OCI-LY7 (cell line): ENCODE results near the gene KL.

Experiments used
- EZH2phosphoT487 ChIP-seq: fragments of 200-600 bp; sonication (generic); IDR thresholded peaks from 2 replicates; pipeline ENCODE4 v1.6.1; 2018; ENCODE audit warnings: low read depth, borderline replicate concordance, mild to moderate bottlenecking, mixed run types, antibody characterized with exemption, low read length, moderate library complexity, mixed read lengths
- TF ChIP-seq, protein P1 (sequence below): fragments of 200-600 bp; sonication (generic); conservative IDR thresholded peaks from 2 replicates; pipeline ENCODE4 v1.5.1; 2014; ENCODE audit warnings: mild to moderate bottlenecking, antibody characterized with exemption, low read length, moderate library complexity, mixed read lengths

DNA sequence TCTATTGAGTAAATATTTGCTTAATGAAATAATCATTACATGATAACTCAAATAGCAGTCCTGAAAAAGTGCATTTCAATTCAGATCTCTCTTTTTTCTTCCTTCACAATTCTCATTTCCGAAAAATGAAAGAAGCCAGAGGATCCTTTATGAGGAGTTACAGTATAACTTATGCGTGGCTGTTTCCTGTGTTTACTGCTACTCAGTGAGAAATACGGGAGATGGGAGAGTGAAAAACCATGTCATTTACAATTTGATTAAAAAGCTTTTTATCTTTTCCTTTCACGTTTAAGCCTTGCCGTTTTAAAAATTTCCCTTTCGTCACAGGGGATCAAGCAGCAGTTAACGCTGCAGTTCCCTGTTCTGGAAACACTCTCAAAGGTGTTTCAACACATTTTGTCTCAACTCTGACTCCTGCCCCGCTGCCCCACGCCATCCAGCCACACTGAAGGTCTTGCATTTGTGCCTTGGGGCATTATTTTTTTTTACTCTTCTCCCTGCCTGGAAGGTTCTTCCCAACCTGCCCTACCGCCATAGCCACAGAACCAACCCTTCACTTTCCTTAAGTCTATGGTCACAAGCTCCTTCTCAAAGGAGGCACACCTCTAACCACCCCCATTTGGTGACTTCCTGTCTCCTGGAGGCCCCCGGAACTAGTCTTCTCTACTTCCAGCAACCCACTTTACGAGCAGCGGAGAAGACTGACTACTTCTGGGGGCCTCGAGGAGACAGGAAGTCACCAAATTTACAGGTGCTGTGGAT lies 17.0 kb downstream of the KL start:
- TF ChIP-seq, protein P1, sequence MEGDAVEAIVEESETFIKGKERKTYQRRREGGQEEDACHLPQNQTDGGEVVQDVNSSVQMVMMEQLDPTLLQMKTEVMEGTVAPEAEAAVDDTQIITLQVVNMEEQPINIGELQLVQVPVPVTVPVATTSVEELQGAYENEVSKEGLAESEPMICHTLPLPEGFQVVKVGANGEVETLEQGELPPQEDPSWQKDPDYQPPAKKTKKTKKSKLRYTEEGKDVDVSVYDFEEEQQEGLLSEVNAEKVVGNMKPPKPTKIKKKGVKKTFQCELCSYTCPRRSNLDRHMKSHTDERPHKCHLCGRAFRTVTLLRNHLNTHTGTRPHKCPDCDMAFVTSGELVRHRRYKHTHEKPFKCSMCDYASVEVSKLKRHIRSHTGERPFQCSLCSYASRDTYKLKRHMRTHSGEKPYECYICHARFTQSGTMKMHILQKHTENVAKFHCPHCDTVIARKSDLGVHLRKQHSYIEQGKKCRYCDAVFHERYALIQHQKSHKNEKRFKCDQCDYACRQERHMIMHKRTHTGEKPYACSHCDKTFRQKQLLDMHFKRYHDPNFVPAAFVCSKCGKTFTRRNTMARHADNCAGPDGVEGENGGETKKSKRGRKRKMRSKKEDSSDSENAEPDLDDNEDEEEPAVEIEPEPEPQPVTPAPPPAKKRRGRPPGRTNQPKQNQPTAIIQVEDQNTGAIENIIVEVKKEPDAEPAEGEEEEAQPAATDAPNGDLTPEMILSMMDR = no peak
- no peak for TF ChIP-seq EZH2phosphoT487
